HCT116 (cell line): Measurements from ENCODE around the gene SORBS1. TPM values are rescaled to one million over a fixed set of nuclear protein-coding genes. Genes with fewer than 3 reads are reported as not detected.

Experiments used
- ATAC-seq: fragments of 200-7000 bp; cut with Tn5 transposase; 2 replicates; pipeline ENCODE4 v1.9.1; 2020; ENCODE audit warnings: mild to moderate bottlenecking, moderate library complexity
- BruUV-seq: library from RNA; stranded (reverse); fragments of 400-500 nt; replicated peaks from 2 replicates; lab custom pipeline; 2021; lab: Mats Ljungman, UMichigan
- CTCF ChIA-PET: fragments of 300-600 bp; sonication (Branson Sonifier 250); formaldehyde crosslinking; loops from one replicate; lab custom pipeline; 2021; ENCODE audit warnings: antibody characterized with exemption; lab: Charles Lee
- POLR2A ChIA-PET: fragments of 300-600, 350-600 bp; sonication (Branson Sonifier 250); formaldehyde crosslinking; loops from one replicate; lab custom pipeline; 2021; ENCODE audit warnings: antibody characterized with exemption; lab: Charles Lee
- RAD21 ChIA-PET, 2 experiments: fragments of 300-600 bp; sonication (Branson Sonifier 250); formaldehyde crosslinking; loops; one replicate each; lab custom pipeline; 2023; ENCODE audit warnings: low total read pairs in 2 of 2; ENCODE audit not compliant: uncharacterized antibody in 2 of 2, unreplicated experiment in 2 of 2, low non-redundant PET in 1 of 2; lab: Charles Lee
- DNase-seq: peaks from one replicate; pipeline ENCODE4 v3.0.0-alpha.2; 2010; ENCODE audit warnings: low read depth, low spot score
- H2AFZ ChIP-seq: fragments of 200-600 bp; shearing (Covaris generic), sonication (generic); 2 replicates; pipeline ENCODE4 v1.6.1; 2017; ENCODE audit warnings: low read depth, mixed run types, mixed read lengths, antibody characterized with exemption, low read length; ENCODE audit not compliant: poor library complexity, severe bottlenecking
- H3K27ac ChIP-seq: 2 replicates; pipeline ENCODE4 v1.5.1; 2012; ENCODE audit warnings: low read depth, low read length
- H3K27me3 ChIP-seq: fragments of 200-600 bp; sonication (generic); 2 replicates; pipeline ENCODE4 v1.6.1; 2016; ENCODE audit warnings: mixed run types, low read length, mixed read lengths; ENCODE audit not compliant: insufficient read depth
- H3K36me3 ChIP-seq, 2 experiments: fragments of 200-500 bp in 1 of 2; fragments of 200-600 bp in 1 of 2; sonication (Bioruptor generic) in 1 of 2; sonication (generic) in 1 of 2; 2 replicates each; pipeline versions ENCODE4 v1.5.1 to v1.6.1; 2014 to 2016; ENCODE audit warnings: low read length in 2 of 2, inconsistent platforms in 1 of 2, mixed read lengths in 1 of 2, mixed run types in 1 of 2; ENCODE audit not compliant: insufficient read depth in 2 of 2, control insufficient read depth in 1 of 2
- H3K4me1 ChIP-seq, 2 experiments: fragments of 200-600 bp in 1 of 2; sonication (generic) in 1 of 2; 2 replicates each; pipeline versions ENCODE4 v1.5.1 to v1.6.1; 2012 to 2017; ENCODE audit warnings: low read length in 2 of 2, inconsistent platforms in 1 of 2, mild to moderate bottlenecking in 1 of 2, mixed read lengths in 1 of 2, mixed run types in 1 of 2, moderate library complexity in 1 of 2; ENCODE audit not compliant: insufficient read depth in 2 of 2, control insufficient read depth in 1 of 2
- H3K4me2 ChIP-seq: fragments of 200-600 bp; sonication (generic); 2 replicates; pipeline ENCODE4 v1.6.1; 2017; ENCODE audit warnings: mixed run types, low read length, mixed read lengths
- H3K4me3 ChIP-seq, 2 experiments: fragments of 200-600 bp in 1 of 2; sonication (generic) in 1 of 2; replicated peaks in 1 of 2; 2 replicates each; pipeline ENCODE4 v1.5.1; 2011 to 2016; ENCODE audit warnings: low read length in 2 of 2, control low read depth in 1 of 2, low read depth in 1 of 2, mild to moderate bottlenecking in 1 of 2, mixed read lengths in 1 of 2, mixed run types in 1 of 2
- H3K79me2 ChIP-seq: fragments of 200-600 bp; sonication (generic); 2 replicates; pipeline ENCODE4 v1.6.1; 2017; ENCODE audit warnings: mild to moderate bottlenecking, mixed run types, low read length, moderate library complexity, mixed read lengths; ENCODE audit not compliant: insufficient read depth
- H3K9ac ChIP-seq: fragments of 200-600 bp; sonication (generic); 2 replicates; pipeline ENCODE4 v1.6.1; 2016; ENCODE audit warnings: low read length, mixed read lengths
- H3K9me2 ChIP-seq: fragments of 200-600 bp; sonication (generic), shearing (Covaris generic); 2 replicates; pipeline ENCODE4 v1.6.1; 2017; ENCODE audit warnings: mixed run types, mild to moderate bottlenecking, moderate library complexity; ENCODE audit not compliant: insufficient read depth
- H3K9me3 ChIP-seq, 2 experiments: fragments of 200-500 bp in 1 of 2; fragments of 200-600 bp in 1 of 2; sonication (Bioruptor generic) in 1 of 2; sonication (generic) in 1 of 2; 2 replicates each; pipeline ENCODE4 v1.6.1; 2014 to 2017; ENCODE audit warnings: low read length in 2 of 2, mixed read lengths in 2 of 2, inconsistent platforms in 1 of 2, low read depth in 1 of 2, mild to moderate bottlenecking in 1 of 2, mixed run types in 1 of 2, moderate library complexity in 1 of 2; ENCODE audit not compliant: control insufficient read depth in 1 of 2, insufficient read depth in 1 of 2
- H4K20me1 ChIP-seq: fragments of 200-600 bp; sonication (generic), shearing (Covaris generic); 2 replicates; pipeline ENCODE4 v1.6.1; 2017; ENCODE audit warnings: mixed run types, mild to moderate bottlenecking, moderate library complexity; ENCODE audit not compliant: insufficient read depth
- ATF3 ChIP-seq: IDR thresholded peaks from 2 replicates; pipeline ENCODE4 v1.6.1; 2012
- CBX3 ChIP-seq: IDR thresholded peaks from 2 replicates; pipeline ENCODE4 v1.6.1; 2012; ENCODE audit warnings: low read depth
- CEBPB ChIP-seq: IDR thresholded peaks from 2 replicates; pipeline ENCODE4 v1.6.1; 2012; ENCODE audit warnings: low read depth
- CTCF ChIP-seq, 3 experiments: fragments of 200-600 bp in 1 of 3; sonication (generic) in 1 of 3; IDR thresholded peaks in 2 of 3; conservative IDR thresholded peaks in 1 of 3; 2 replicates each; pipeline ENCODE4 v1.5.1; 2012 to 2017; ENCODE audit warnings: low read depth in 2 of 3, low read length in 2 of 3, antibody characterized with exemption in 1 of 3, borderline replicate concordance in 1 of 3, control low read depth in 1 of 3, mild to moderate bottlenecking in 1 of 3, mixed read lengths in 1 of 3, mixed run types in 1 of 3, moderate library complexity in 1 of 3; ENCODE audit not compliant: insufficient read depth in 1 of 3
- EGR1 ChIP-seq: IDR thresholded peaks from 2 replicates; pipeline ENCODE4 v1.6.1; 2012; ENCODE audit warnings: low read depth
- ELF1 ChIP-seq: IDR thresholded peaks from 2 replicates; pipeline ENCODE4 v1.6.1; 2012; ENCODE audit warnings: low read depth, borderline replicate concordance
- EZH2 ChIP-seq: fragments of 200-600 bp; sonication (generic); IDR thresholded peaks from 2 replicates; pipeline ENCODE4 v1.6.1; 2017; ENCODE audit warnings: antibody characterized with exemption, mixed run types
- EZH2phosphoT487 ChIP-seq: fragments of 200-600 bp; IDR thresholded peaks from 2 replicates; pipeline ENCODE4 v1.6.1; 2018; ENCODE audit warnings: antibody characterized with exemption, borderline replicate concordance
- JUND ChIP-seq: IDR thresholded peaks from 2 replicates; pipeline ENCODE4 v1.6.1; 2012
- MAX ChIP-seq: IDR thresholded peaks from 2 replicates; pipeline ENCODE4 v1.6.1; 2012
- POLR2A ChIP-seq: IDR thresholded peaks from 2 replicates; pipeline ENCODE4 v1.7.0; 2011; ENCODE audit warnings: borderline replicate concordance; ENCODE audit not compliant: insufficient read depth, insufficient read length; ENCODE audit errors: extremely low read depth
- RAD21 ChIP-seq: IDR thresholded peaks from 2 replicates; pipeline ENCODE4 v1.6.1; 2012; ENCODE audit warnings: low read depth, mild to moderate bottlenecking
- REST ChIP-seq: IDR thresholded peaks from 2 replicates; pipeline ENCODE4 v1.6.1; 2012; ENCODE audit warnings: low read depth
- SIN3A ChIP-seq: IDR thresholded peaks from 2 replicates; pipeline ENCODE4 v1.6.1; 2012; ENCODE audit warnings: low read depth
- SP1 ChIP-seq: IDR thresholded peaks from 2 replicates; pipeline ENCODE4 v1.6.1; 2012; ENCODE audit warnings: low read depth
- SRF ChIP-seq: IDR thresholded peaks from 2 replicates; pipeline ENCODE4 v1.6.1; 2012; ENCODE audit warnings: low read depth
- TCF7L2 ChIP-seq: IDR thresholded peaks from 2 replicates; pipeline ENCODE4 v1.7.0; 2011; ENCODE audit warnings: borderline replicate concordance, inconsistent platforms; ENCODE audit not compliant: insufficient read depth, insufficient read length; ENCODE audit errors: extremely low read depth
- ZFX ChIP-seq: fragments of 450-650 bp; IDR thresholded peaks from 2 replicates; pipeline ENCODE4 v1.6.1; 2017
- intact Hi-C: fragments of 100-400 bp; cut with micrococcal nuclease; formaldehyde crosslinking; loops from 2 replicates; pipeline ENCODE4 v1.10.0; 2022
- total RNA-seq: library from RNA; stranded (reverse); gene quantifications from one replicate; pipeline ENCODE4 v1.2.1, GENCODE V29; 2021; ENCODE audit not compliant: unreplicated experiment

The SORBS1 gene
- total RNA-seq, 1 experiment from 2014 or later: 3.4 TPM

GRCh38 chr10:95511314-95511713, 49.9 kb downstream of the SORBS1 start:
- POLR2A ChIA-PET: no interaction called here
- H3K4me2 ChIP-seq: no peak overlapping the region
- H3K9me2 ChIP-seq: no peaks in the 10 kb centered on the region
- peaks cover 0 to 6% of the 10 kb centered on the region in 2 experiments; a peak in 1 of 4 replicates for H3K4me1 ChIP-seq
- no peaks in the 10 kb centered on the region for H3K27me3 ChIP-seq
- DNase-seq (no peak), ATAC-seq (no peak)
- BruUV-seq: no TSS peak
- TF ChIP-seq SP1 (no peak), CTCF (IDR thresholded peaks at IDR 0.05 in 2 of 3, conservative IDR thresholded peaks at IDR 0.05 in 1 of 3; ENCODE audit: borderline replicate concordance in 1 of 3, insufficient read depth in 1 of 3, low read depth in 2 of 3, low read length in 2 of 3) (no peak)
- TF ChIP-seq, all 23 proteins: peak for 0
- Histone ChIP-seq H4K20me1 (no peaks in the 10 kb centered on the region), H3K27ac (no peak overlapping the region), H2AFZ (no peak overlapping the region), H3K9ac (no peak overlapping the region), H3K9me3 (no peaks in the 10 kb centered on the region), H3K79me2 (no peaks in the 10 kb centered on the region), H3K4me3 (no peak overlapping the region), H3K36me3 (no peaks in the 10 kb centered on the region)
- intact Hi-C loops: no loop called here
- ChIA-PET CTCF (no interaction called here), RAD21 (no interaction called here)

- Histone ChIP-seq H3K79me2 (no peaks in the 10 kb centered on the region), H3K9me2 (no peaks in the 10 kb centered on the region), H4K20me1 (no peaks in the 10 kb centered on the region), H3K9ac (no peak overlapping the region), H3K9me3 (no peaks in the 10 kb centered on the region), H3K4me2 (no peak overlapping the region), H3K4me1 (peaks cover 0 to 5% of the 10 kb centered on the region in 2 experiments; a peak in 1 of 4 replicates), H3K36me3 (no peaks in the 10 kb centered on the region), H2AFZ (no peak overlapping the region), H3K4me3 (no peak overlapping the region), H3K27me3 (no peaks in the 10 kb centered on the region), H3K27ac (no peak overlapping the region)
- ChIA-PET POLR2A (no interaction called here), CTCF (interaction anchor here (1.3 kb wide), 1 partner anchor 12 kb away, joined by 3 read pairs; no protein-coding TSS in a partner anchor), RAD21 (no interaction called here)
- no peak for DNase-seq
- ATAC-seq: no peak
- no TSS peak for BruUV-seq
- intact Hi-C loops: no loop called here
- no peak for TF ChIP-seq POLR2A
- no peak for TF ChIP-seq ELF1
- no peak for TF ChIP-seq TCF7L2
- no peak for TF ChIP-seq ATF3
- no peak for TF ChIP-seq SIN3A
- no peak for TF ChIP-seq SP1
- TF ChIP-seq EZH2phosphoT487: no peak
- no peak for TF ChIP-seq CBX3
- TF ChIP-seq EZH2: no peak
- TF ChIP-seq RAD21: no peak
- TF ChIP-seq SRF: no peak
- no peak for TF ChIP-seq CEBPB
- no peak for TF ChIP-seq JUND
- no peak for TF ChIP-seq EGR1
- no peak for TF ChIP-seq MAX
- TF ChIP-seq ZFX: no peak
- no peak for TF ChIP-seq REST
Observed at GRCh38 chr10:95509251-95509650, 51.9 kb downstream of the SORBS1 start.
